ENCODE data around the gene TPCN2.

The TPCN2 gene

DNA sequence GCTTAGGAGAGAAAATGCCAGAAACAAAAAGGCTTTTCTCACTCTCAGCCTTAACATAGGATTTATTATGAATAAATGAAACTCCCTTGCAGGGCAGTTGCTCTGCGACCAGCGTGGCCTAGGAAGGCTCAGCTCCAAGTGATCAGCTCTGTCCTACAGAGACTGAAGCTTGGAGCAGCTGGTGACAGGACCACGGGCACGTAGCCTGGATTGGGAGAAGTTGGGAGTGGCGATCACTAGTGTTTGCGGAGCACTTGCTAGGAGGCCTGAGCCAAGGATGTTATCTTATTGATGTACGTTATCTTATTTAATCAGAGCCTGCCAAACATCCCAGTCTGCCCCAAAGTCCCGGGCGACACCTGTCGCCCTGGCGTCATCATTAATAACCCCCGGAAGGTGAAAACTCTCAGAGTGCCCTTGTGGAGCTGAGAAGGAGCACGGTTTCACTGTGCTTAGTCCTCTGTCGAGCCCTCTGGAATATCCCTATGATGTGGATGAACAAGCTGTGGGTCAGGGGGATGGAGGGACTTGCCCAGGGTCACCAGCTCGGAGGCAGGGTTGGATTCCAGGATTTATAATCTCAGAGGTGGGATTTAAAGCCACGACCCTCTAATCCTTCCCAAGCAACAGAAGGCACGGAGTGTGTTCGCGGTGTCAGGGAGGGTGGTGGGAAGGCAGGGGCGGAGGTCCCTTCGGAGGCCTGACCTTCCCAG, 66.2 kb downstream of the TPCN2 start:
- DNase-seq, result no peak

DNA sequence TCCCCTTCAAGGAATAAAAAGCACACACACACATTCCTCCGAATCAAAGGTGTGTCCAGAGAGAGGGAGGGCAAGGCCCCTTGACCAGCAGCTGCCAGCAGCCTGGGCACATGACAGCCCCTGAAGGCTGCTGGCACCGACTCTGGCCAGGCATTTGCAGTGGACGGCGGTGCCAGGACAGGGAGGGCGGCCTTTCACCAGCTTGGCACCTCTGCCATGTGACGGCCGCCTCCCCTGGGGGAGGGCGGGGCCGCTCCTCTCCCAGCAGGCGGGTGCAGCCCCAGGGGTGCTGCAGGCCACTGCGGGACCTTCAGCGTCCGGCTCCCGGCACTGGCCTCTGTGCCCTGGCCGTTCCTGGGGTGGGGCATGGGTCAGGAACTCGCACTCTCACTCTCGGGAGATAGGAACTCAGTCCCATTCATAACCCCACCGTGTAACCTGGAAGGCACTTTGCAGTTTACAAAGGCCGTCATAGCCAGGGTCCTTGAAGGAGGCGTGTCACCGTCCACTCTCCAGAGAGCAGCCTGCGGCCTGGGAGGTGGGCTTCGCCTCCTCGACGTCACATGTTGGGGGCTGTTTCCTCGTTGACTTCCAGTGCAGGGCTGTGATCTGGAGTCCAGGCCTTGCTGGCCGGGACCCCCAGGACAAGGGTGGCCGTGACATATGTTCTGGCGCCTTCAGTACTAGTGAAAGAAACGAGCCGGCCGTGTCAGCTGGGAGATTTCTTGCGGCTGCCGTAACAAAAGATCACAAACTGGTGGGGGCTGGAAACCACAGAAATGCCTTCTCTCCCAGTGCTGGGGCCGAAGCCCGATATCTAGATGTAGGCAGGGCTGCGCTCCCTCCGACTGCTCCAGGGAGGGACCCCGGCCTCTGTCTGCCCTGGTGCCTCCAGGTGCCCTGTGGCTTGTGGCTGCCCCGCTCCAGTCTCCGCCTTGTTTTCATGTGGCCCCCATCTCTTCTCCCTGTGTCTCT, 67.1 kb downstream of the TPCN2 start:
- no peak for DNase-seq

DNA sequence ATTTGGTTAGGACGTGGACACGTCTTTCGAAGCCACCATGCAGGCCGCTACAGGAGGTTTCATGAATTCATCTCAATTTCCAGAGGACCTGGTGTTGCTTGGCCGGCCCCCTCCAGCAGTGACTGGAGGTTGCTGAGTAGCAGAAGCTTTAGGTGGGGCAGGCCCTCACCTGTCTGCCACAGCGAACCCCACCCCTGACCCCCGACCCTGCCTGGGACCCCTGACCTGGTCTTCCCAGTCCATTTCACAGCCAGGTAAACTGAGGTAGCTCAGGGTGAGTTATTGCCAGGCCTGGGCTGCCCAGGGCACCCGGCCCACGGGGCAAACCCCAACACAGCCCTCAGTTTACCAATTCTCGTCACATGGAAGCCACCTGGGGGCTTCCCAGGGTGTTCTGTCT, 67.9 kb downstream of the TPCN2 start:
- no peak for DNase-seq

DNA sequence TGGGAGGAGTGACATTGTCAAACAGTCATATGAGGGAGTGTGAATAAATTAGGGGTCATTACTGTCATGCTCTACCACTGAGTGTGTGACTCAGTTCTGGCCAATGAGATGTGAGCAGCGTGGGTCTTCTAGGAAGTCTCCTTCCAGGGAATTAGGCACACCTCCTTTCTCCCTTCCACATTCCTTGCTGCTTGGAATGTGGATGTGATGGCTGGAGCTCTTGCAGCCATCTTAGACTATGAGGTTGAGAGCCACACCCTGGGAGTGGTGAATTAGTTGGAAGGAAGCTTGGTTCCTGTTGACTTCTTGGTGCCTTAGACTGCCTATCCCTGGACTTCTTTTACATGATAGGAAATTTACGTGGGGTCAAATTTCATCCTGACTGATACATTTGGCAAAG, 70.5 kb downstream of the TPCN2 start:
- no peak for DNase-seq

DNA sequence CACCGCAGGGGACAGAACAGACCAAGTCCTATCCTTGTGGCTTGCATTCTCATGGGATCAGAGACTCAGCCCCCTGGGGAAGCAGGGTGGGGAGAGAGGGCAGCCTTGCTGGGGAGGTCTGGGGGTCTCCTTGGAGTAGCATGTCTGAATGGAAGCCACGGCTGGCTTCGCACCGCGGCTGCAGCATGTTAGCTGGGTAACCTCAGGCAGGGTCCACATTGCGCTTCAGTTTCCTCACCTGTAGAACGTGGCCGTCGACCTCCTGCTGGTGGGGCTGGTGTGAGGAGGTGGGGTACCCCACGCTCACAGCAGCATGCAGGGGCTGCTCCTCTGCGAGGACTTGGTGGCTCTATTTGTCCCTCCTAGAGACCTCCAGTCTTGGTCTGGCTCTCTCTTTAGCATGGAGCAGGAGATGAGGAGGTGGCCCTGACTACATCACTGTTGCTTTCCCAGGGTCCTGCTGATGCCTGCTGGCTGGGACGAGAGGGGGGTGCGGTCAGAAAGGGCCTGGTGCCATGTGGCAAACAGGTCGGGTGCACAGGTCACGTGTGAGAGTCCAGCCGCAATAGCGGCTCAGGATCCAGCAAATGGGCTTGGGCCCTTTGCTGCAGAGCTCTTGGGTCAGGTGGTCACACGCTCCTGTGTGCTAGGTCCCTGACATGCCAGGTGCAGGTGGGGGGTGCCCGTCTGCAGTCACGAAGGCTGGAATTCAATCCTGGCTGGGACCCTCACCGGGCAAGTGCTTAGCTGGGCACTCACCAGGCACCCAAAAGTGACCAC, 71.6 kb downstream of the TPCN2 start:
- no peak for DNase-seq

DNA sequence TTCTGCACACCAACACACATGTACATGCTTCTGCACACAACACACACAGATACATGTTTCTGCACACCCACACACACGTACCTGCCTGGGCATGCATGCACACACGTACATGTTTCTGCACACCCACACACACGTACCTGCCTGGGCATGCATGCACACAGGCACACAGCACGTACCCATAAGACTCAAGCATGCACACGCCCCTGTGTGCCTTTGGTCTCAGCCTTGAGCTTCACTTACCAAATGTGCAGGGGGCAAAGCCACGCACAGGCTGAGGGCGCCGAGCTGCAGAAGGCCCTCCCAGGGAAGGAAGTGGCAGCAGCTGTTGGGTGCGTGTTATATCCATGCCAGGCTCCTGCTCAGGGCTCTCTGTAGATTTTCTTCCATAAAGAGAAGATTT, 72.3 kb downstream of the TPCN2 start:
- DNase-seq, result no peak

DNA sequence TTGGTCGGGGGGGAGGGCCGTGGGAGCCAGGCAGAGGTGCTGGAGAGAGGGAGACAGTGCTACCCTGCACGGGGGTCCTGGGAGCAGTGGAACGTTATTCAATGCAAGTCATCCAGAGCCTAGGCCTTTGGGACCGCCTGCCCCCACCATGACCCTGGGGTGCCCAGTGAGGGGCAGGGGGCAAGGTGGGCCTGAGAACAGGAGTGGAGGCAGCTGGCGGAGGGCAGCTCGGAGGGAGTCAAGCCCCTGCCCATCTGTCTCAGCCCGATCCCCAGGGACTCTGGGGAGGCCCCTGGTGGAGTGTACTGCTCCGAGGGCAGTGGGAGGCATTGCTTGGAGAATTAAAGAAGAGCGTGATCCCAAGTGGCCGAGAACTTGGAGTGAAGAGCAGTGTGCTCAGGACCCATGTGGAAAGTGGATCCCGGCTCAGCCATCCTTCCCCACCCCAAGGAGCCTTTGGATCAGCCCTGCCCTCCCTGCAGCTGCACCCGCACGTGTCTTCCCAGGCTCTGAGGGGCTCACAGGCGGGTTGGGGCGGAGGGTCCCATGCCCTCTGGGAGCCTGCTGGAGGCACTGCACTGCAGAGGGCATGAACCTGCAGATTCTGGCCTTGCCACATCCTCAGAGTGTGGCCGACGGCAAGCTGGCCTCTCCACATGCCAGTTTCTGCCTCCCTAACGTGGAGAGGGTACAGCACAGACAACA, 73.0 kb downstream of the TPCN2 start:
- no peak for DNase-seq

DNA sequence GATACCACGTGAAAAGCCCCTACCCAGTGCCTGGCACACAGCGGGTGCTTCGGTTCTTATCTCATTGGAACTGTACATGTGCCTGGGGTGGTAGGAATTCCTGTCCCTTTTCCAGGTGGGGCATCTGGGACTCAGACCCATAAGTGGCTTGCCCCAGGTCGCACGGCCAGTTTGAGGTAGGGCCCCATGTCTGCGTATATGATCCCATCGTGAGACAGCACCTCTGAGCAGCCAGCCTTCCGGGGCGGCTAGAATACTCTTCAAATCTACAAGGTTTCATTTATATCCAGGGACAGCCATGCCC, 73.5 kb downstream of the TPCN2 start:
- DNase-seq, result peak; percentile 13

DNA sequence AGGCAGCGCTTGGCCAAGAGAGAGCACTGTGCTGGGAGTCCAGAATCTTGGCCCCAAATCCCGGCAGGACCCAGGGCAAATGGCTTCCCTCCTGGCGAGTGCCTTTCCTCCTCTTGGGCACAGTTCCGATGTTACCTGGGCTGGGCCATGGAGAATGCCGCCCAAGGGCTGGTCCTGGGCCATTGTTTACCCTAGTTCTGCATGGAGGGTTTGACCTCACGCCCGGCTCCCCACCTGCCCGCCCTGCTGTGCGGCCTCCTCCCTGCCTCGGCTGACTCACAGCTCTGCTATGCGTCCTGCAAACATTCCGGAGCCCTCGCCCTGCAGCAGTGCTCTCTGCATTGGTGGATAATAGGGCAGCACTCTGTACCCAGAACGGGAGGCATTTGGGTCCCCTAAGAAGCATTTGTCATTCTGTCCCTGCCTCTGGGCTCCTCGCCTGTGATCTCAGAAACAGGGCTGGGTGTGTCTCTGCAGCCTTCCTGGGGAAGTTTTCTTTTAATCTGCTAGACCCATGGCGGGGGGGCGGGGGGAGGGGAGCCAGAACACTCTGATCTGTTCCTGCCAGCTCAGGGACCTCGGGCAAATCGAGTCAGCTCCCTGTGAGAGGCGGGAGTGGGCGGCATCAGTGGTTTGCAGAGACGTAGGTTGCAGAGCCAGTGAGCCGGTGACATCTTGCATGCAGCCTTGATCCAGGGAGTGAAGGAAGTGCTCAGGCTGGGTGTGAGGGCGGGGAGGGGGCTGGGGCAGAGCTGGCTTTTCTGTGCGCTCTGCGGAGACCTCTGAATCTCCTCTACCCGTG, 74.1 kb downstream of the TPCN2 start:
- DNase-seq, result no peak

DNA sequence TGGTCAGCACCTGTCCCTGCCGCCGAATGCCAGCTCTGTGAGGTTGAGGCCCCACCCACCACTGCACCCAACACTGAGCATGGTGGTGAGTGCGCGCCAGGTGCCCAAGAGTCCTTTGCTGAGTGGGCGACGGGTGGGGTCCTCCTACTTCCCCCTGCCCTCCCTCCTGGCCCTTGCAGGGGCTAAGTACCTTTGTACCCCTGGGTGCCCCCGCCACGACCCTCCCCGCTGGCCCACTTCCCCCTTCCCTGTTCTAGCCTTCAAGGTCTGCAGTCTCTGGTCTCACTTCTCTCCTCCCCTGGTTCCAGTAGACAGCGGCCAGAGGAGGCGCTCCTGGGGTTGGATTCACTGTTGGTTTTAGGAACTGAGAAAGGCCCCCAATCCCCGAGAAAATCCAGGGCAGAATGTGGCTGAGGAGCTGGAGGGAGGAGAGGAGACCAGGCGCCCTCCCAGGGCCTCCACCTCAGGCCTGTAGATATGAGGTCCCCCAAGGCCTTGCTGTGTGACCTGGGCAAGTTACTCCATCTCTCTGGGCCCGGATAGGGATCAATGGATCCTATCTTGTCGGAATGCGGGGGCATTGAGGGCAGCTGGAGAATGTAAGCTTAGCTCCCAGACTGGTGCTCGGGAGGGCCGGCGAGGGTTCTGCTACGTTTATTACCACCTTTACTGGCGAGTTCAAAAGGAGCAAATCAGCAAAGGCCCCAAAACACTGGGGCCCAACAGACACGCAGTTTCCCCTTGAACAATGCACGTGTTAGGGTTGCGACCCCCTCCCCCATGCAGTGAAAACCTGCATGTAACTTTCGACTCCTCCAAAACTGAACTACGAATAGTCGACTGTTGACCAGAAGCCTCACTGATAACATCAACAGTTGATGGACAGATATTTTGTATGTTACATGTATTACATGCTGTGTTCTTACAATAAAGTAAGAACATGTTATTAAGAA, 75.1 kb downstream of the TPCN2 start:
- no peak for DNase-seq

DNA sequence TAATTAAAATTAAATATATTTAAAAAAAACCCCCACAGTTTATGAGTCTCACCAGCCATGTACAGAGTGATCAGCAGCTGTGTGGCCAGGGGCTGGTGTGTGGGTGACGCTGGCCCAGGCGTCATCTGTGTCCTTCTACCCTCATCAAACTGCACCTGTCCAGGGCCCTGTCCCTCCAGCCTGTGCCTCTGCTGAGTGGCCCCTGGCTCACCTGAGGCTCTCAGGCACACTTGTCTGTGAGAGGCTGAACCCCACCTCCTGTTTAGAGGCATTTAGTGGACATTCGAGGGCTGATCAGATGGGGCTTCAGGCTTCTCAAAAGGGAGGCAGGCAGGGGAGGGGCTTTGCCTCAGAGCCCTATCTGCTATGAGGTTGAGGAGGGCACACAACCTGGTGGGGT, 77.1 kb downstream of the TPCN2 start:
- peak; percentile 14 for DNase-seq

DNA sequence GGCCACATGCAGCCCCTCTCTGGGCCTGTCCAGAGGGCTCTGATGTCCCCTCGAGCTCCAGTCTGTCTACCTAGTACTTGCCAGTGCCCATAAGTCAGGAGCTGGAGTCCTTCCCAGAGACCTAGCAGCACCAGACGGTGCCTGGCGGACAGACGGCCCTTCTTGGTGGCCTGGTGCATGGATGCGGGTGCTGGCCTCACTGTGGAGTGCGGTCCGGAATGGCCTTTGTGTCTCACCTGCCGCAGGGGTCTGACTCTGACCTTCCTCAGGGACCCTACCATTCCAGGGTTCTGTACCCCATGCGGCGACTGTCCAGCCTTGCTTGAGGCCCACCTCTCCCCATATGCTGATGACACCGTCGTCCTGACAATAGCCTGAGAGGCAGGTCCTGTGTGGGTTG, 77.6 kb downstream of the TPCN2 start:
- no peak for DNase-seq

DNA sequence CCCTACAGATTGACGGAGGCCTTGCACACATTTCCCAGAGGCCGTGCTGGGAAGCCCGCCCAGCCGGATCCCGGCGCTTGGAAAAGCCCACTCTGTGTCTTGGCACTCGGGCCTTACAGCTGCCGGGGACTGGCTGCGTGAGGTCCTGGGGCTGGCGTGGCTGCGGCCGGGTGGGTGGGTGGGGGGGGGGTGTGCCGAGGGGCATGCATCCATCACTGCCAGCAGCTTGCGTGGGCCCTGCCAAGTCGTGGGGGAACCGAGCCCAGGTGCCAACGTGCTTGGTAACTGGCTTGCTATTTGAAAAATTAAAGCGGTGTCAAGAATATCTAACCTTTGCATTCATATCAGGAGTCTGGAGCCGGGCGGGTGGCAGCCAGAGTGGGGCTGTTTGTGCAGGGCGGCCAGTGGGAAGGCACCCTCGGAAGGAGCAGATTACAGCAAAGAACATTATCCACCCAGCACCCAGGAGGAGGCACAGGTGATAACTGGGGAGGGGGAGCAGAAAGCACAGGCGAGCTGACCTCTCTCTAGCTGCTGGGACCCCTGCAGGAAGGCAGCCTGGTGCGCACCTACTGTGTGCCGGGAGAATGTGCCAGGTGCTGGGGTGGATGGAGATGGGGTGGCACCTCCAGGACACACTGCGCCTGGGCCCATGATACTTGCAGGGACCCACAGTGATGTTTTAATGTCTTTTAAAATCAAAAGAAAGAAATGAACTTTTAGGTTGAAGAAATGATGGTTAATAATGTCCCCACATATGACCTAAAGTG, 78.5 kb downstream of the TPCN2 start:
- peak; percentile 26 for DNase-seq

DNA sequence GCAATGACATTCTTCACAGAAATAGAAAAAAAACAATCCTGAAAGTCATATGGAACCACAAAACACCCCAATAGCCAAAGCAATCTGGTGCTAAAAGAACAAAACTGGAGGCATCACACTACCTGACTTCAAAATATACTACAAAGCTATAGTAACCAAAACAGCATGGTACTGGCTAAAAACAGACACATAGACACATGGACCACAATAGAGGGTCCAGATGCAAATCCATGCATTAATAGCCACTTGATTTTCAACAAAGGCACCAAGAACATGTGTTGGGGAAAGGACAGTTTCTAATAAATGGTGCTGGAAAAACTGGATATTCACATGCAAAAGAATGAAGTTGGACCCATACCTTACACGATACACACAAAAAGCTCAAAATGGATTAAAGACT, 79.2 kb downstream of the TPCN2 start:
- no peak for DNase-seq

DNA sequence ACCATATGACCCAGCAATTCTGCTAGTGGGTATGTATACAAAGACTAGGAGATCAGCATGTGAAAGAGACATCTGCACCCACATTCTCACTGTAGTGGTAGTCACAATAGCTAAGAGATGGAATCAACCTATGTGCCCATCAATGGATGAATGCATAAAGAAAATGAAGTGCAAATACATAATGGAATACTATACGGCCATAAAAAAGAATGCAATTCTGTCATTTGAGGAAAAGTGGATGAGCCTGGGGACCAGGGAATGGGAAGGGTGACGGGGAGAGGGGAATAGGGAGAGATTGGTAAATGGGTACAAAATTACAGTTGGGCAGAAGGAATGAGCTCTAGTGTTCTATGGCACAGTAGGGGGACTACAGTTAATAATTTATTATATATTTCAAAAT, 80.3 kb downstream of the TPCN2 start:
- no peak for DNase-seq

DNA sequence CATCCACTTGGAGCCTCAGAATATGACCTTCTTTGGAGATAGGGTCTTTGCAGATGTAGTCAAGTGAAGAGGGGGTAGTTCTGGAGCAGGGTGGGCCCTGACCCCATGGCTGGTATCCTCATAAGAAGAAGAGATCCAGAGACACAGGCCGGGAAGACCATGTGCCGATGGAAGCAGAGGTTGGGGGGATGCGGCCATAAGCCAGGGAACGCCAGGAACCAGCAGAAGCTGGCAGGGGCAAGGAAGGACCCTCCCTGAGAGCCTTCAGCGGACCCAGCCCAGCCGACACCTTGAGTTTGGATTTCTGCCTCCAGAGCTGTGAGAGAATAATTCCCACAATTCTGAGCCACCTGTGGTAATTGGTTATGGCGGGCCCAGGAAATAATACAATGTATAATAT, 80.9 kb downstream of the TPCN2 start:
- no peak for DNase-seq

DNA sequence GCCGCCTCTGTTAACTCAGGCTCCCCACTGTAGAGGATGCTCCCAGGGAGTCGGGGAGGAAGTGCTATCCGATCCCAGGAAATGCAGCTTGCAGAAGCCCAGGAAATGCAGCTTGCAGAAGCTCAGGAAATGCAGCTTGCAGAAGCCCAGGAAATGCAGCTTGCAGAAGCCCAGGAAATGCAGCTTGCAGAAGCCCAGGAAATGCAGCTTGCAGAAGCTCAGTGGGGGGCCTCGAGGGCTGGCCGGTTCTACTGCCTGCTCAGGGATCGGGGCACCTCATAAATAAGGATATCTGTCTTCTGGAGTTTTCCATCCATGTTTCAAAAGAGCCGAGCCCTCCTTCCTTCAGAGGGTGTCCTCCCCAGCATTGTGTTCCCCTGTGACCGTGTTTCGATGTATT, 81.9 kb downstream of the TPCN2 start:
- peak; percentile 18 for DNase-seq

DNA sequence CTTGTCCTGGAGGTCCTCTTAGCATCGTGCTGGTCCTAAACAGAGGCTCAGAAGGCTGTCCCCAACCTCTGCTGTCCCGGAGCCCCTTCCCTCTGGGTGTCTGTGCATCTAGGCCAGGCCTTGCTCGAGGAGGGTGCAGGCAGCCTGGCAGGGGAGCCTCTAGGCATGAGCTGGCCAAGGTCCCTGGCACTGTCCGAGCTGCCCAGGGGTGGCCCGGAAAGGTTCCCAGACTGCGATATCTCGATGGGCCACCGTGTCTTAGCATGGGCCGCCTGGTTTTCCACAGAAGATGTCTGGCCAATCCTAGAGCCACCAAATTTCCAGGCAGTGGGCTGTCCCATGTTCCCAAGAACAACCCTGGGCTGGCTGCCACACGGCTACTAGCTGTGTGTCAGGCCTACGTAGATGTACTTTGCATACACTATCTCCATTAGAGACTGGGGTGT, 82.4 kb downstream of the TPCN2 start:
- no peak for DNase-seq

DNA sequence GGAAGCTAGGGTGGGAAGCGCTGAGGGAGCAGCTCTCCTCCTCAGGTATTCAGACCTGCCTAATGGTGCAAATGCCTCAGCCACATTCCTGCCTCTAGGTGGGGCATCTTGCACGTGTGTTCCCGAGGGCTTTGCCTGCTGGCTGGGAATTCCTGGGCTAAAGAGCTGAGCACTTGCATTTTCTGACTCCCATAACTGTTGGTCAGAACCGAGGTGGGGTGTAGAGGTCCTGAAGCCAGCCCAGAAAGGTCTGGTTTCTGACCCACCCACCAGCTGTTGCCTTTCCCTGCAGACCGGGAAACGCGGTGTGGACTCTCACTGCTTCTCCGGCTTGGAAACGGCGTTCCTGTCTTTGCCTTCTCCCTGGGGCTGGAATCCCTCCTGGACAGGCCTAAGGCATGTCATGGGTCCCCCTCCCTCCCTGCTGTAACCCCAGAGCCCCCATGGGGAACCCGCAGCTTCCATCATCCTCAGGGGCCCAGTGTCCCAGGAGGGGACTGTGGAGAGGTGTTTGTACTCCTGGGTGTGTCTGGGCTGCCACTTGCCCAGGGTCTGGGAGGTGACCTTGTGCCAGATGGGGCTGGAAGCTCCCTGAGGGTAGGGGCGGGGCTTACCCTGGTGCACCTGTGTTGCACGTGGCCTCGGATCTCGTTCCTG, 83.0 kb downstream of the TPCN2 start:
- DNase-seq, result peak; percentile 20

DNA sequence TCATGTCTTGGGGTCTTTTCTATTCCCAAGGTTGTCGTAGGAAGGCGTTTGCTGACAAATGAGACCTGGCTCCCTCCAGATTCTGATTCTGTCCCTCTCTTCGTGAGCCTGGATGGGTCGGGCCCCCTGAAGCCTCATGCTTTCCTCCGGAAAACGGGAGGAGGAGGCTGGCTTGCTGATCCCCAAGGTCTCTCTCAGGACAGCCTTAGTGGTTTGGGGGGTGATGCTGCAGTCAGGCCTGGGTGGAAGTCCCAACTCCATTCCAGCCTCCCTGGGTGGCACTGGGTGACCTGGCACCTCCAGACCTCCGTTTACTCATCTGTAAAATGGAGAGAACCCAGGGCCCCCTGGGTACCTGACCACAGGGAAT, 83.6 kb downstream of the TPCN2 start:
- DNase-seq, result no peak

Measured in activated CD4-positive, CD25-positive, alpha-beta regulatory T cell treated with anti-CD3 and anti-CD28 coated beads, Interleukin-2, amount 50 U/mL, for 72 hours (primary cell).